22Rv1 (cell line): ENCODE measurements around the gene RAB41.
"Not testable (repeated sequence)": the region's sequence is repeated elsewhere in the genome, so short reads cannot be mapped to it uniquely, and the experiment has no call there.

Experiments used
- H3K27ac ChIP-seq: fragments of 450-650 bp; 2 replicates; pipeline ENCODE4 v1.5.1; 2017
- ZFX ChIP-seq: fragments of 450-650 bp; IDR thresholded peaks from 2 replicates; pipeline ENCODE4 v1.6.1; 2017; ENCODE audit warnings: antibody characterized with exemption, borderline replicate concordance
- TF ChIP-seq, protein P1 (sequence below): fragments of 450-650 bp; IDR thresholded peaks from 2 replicates; pipeline ENCODE4 v1.5.1; 2017; ENCODE audit warnings: mild to moderate bottlenecking

The RAB41 gene

GRCh38 chrX:70264784-70265183 is 17.2 kb upstream of the RAB41 start:
- TF ChIP-seq, protein P1, sequence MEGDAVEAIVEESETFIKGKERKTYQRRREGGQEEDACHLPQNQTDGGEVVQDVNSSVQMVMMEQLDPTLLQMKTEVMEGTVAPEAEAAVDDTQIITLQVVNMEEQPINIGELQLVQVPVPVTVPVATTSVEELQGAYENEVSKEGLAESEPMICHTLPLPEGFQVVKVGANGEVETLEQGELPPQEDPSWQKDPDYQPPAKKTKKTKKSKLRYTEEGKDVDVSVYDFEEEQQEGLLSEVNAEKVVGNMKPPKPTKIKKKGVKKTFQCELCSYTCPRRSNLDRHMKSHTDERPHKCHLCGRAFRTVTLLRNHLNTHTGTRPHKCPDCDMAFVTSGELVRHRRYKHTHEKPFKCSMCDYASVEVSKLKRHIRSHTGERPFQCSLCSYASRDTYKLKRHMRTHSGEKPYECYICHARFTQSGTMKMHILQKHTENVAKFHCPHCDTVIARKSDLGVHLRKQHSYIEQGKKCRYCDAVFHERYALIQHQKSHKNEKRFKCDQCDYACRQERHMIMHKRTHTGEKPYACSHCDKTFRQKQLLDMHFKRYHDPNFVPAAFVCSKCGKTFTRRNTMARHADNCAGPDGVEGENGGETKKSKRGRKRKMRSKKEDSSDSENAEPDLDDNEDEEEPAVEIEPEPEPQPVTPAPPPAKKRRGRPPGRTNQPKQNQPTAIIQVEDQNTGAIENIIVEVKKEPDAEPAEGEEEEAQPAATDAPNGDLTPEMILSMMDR = no peak
- no peak for TF ChIP-seq ZFX

DNA sequence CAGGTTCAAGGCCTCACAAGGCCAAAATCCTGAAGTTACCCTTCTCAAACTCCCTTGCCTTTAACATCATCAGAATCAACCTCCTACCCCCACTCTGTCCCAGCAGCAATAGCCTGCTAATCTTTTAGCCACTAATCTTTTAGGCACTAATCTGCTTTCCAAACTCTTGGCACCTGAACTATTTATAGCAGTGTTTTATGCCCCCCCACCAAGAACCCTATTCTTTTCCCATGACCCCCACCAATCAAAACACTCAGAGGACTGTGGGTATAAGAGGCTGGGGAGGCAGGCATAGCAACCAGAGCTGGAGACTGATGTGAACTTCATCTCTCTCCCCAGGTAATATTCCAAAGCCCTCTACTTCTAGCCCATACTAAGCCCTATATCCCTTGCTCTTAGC is 13.9 kb upstream of the RAB41 start, which contains the start of gene ARR3:
Gene ARR3 (plus strand): TSS at position 301 of the 400 bp plus-strand sequence. CDS start 1,052 bp downstream, outside the sequence.
- no peak within 1 kb of the TSS for H3K27ac ChIP-seq
- TF ChIP-seq, protein P1 = no peak
- TF ChIP-seq ZFX = no peak

More at GRCh38 chrX:70264784-70265183, 17.2 kb upstream of the RAB41 start:
- no peak overlapping the region for H3K27ac ChIP-seq

DNA sequence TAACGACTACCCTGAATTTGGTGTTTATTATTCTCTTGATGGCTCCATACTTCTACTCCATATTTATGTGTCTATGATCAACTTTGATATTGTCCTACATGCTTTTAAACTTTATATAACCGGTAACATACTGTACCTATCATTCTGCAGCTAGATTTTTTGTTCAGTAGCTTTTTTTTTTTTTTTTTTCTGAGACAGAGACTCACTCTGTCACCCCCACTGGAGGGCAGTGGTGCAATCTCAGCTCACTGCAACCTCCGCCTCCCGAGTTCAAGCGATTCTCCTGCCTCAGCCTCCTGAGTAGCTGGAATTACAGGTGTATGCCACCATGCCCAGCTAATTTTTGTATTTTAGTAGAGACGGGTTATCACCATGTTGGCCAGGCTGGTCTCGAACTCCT is 7.9 kb upstream of the RAB41 start:
- not testable (repeated sequence) for H3K27ac ChIP-seq

DNA sequence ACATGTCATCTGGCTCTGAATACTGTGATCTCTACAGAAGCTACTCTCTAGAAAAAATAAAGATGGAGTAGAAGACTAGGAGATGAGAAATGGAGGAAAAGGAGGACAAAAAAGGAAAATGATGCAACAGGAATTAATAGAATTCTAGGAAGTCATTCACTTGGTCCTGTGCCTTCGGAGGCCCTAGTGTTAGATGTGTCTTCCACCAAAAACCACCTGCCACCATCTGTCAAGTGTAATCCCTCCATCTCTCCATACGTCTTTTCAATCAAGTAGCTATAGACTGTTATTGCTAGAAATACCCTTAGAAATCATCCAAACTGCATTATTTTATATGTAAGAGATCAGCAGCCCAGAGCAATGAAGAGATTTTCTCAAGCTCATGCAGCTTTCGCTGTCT is 2.9 kb upstream of the RAB41 start:
- no peak overlapping the region for H3K27ac ChIP-seq
- TF ChIP-seq, protein P1 = no peak
- no peak for TF ChIP-seq ZFX

- no peak overlapping the region for H3K27ac ChIP-seq
- TF ChIP-seq, protein P1 = no peak
- no peak for TF ChIP-seq ZFX
Observed at GRCh38 chrX:70280573-70280972, 1.4 kb upstream of the RAB41 start.

DNA sequence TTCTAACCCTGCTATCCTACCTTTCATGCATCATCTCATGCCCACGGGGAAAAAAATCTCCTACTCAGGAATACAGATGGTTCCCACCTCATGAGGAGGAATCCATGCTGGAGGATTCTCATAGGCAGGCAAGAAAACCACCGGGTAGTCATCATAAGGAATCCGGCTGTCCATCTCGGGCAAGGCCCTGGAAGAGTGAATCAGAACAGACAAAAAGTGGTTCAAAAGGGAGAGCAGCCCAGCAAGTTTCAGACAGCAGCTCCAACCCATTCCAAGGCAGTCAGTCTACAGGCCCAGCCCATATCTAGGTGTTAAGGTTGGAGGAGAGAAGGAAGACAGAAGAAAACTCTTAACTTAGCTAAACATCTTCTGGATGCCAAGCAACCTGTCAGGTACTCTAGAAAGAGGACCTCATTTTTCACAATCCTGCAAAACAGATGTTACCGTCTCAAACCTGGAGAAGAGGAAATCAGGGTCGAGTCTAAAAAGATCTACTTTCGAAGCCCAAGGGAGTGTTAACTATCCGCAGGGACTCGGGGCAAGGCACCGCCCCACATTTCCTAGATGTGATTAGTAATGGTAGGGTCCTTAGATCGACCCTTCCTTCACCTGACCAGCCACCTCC is 7.3 kb downstream of the RAB41 start:
- TF ChIP-seq, protein P1 = no peak
- TF ChIP-seq ZFX = no peak
- peak overlapping the region; percentile 76 for H3K27ac ChIP-seq

GRCh38 chrX:70289793-70290770 is 8.1 kb downstream of the RAB41 start, which contains the start of the genes KIF4A and PDZD11:
Gene KIF4A (plus strand): TSS chrX:70290104. CDS start chrX:70290459, 355 bp downstream.
Gene PDZD11 (minus strand): TSS chrX:70289927. CDS start chrX:70289341, 586 bp downstream.
- peak within 1 kb of the TSS; percentile 76 for H3K27ac ChIP-seq
- no peak for TF ChIP-seq ZFX
- TF ChIP-seq, protein P1 = no peak
